Measurements from ENCODE around the gene RPEL1.

The RPEL1 gene

GRCh38 chr10:103291588-103291987 lies 45.9 kb downstream of the RPEL1 start:
- TF ChIP-seq REST (IDR thresholded peaks at IDR 0.05; ENCODE audit: insufficient replicate concordance, low read depth) (no peak), SPI1 (IDR thresholded peaks at IDR 0.05; ENCODE audit: borderline replicate concordance, low read depth) (no peak), CTCF (IDR thresholded peaks at IDR 0.05; ENCODE audit: insufficient read depth, low read length) (no peak), GABPA (IDR thresholded peaks at IDR 0.05; ENCODE audit: low read depth) (no peak), POLR2AphosphoS5 (IDR thresholded peaks at IDR 0.05; ENCODE audit: low read depth) (no peak)
- DNase-seq (ENCODE audit: low read depth in 1 of 2, low spot score in 1 of 2): no peak
- H3K27ac ChIP-seq (replicated peaks): no peak overlapping the region

GRCh38 chr10:103295374-103296015 lies 49.8 kb downstream of the RPEL1 start:
- peaks cover 3% of the 10 kb centered on the region for H3K27me3 ChIP-seq (ENCODE audit: insufficient read depth, poor library complexity, severe bottlenecking)
- no peak overlapping the region for H3K4me3 ChIP-seq (replicated peaks; ENCODE audit: insufficient read depth, low read length)
- DNase-seq (ENCODE audit: low read depth in 1 of 2, low spot score in 1 of 2): no peak
- H3K27ac ChIP-seq (replicated peaks): no peak overlapping the region
- no peak for TF ChIP-seq SPI1 (IDR thresholded peaks at IDR 0.05; ENCODE audit: borderline replicate concordance, low read depth)
- TF ChIP-seq REST (IDR thresholded peaks at IDR 0.05; ENCODE audit: insufficient replicate concordance, low read depth): no peak

More at GRCh38 chr10:103291588-103291987, 45.9 kb downstream of the RPEL1 start:
- Histone ChIP-seq H3K4me3 (replicated peaks; ENCODE audit: insufficient read depth, low read length) (no peak overlapping the region), H3K27me3 (ENCODE audit: insufficient read depth, poor library complexity, severe bottlenecking) (peaks cover 3% of the 10 kb centered on the region)

Data from HL-60 (cell line).